ENCODE results near the gene UNK. TPM values are rescaled to one million over a fixed set of nuclear protein-coding genes. Genes with fewer than 3 reads are reported as not detected.

The UNK gene
- total and polyA plus RNA-seq, 2 of the 13 experiments (the other 11 are each of a cell fraction or from before 2014, with no cell fraction given): 31.6 to 33.0 TPM

GRCh38 chr17:75845058-75845711, 60.6 kb downstream of the UNK start (continued):
- TF ChIP-seq ZBTB20 (CRISPR knock-in tag; IDR thresholded peaks at IDR 0.05; ENCODE audit: borderline replicate concordance, low read depth) (peak; percentile 92), LRRFIP1 (CRISPR knock-in tag; conservative IDR thresholded peaks at IDR 0.05) (no peak), ZNF337 (CRISPR knock-in tag; IDR thresholded peaks at IDR 0.05; ENCODE audit: borderline replicate concordance, low read depth) (no peak), GABPA (IDR thresholded peaks at IDR 0.05; ENCODE audit: low read depth, low read length) (no peak), GABPA (CRISPR knock-in tag; IDR thresholded peaks at IDR 0.05; ENCODE audit: low read depth) (no peak), ZNF30 (CRISPR knock-in tag; IDR thresholded peaks at IDR 0.05) (no peak), ZNF280B (CRISPR knock-in tag; IDR thresholded peaks at IDR 0.05; ENCODE audit: borderline replicate concordance) (peak; percentile 83), ZNF607 (CRISPR knock-in tag; IDR thresholded peaks at IDR 0.05; ENCODE audit: borderline replicate concordance) (peak; percentile 27), THYN1 (CRISPR knock-in tag; IDR thresholded peaks at IDR 0.05; ENCODE audit: borderline replicate concordance, low read depth) (no peak), HIVEP1 (CRISPR knock-in tag; IDR thresholded peaks at IDR 0.05) (no peak), PREB (CRISPR knock-in tag; IDR thresholded peaks at IDR 0.05) (no peak), SIN3A (IDR thresholded peaks at IDR 0.05; ENCODE audit: borderline replicate concordance, low read depth, low read length) (no peak; the same call in 1 of the 2 replicates), ZNF569 (CRISPR knock-in tag; IDR thresholded peaks at IDR 0.05; ENCODE audit: borderline replicate concordance) (no peak), ZFYVE20 (CRISPR knock-in tag; IDR thresholded peaks at IDR 0.05; ENCODE audit: borderline replicate concordance, low read depth) (no peak), ZNF441 (CRISPR knock-in tag; IDR thresholded peaks at IDR 0.05; ENCODE audit: borderline replicate concordance) (peak; percentile 44; the same call in 1 of the 2 replicates), SSRP1 (CRISPR knock-in tag; IDR thresholded peaks at IDR 0.05) (peak; percentile 45; the same call in 1 of the 2 replicates), NFAT5 (CRISPR knock-in tag; IDR thresholded peaks at IDR 0.05) (0 out of 2 replicates have a peak, but pooled peaks have one; percentile 2), ZNF598 (CRISPR knock-in tag; IDR thresholded peaks at IDR 0.05; ENCODE audit: borderline replicate concordance) (no peak), ZNF510 (CRISPR knock-in tag; IDR thresholded peaks at IDR 0.05; ENCODE audit: low read depth) (no peak)

Measured in HepG2 (cell line).